Nephron progenitor cell (in vitro differentiated cells): ENCODE results near the gene NR6A1.

Source experiments
- DNase-seq: peaks from one replicate; pipeline ENCODE4 v3.0.0; 2021
- H3K27ac Mint-ChIP-seq: 2 replicates; pipeline ENCODE4 v1.8.0; 2021; ENCODE audit warnings: mild to moderate bottlenecking, moderate library complexity, mixed read lengths
- H3K27me3 Mint-ChIP-seq: 2 replicates; pipeline ENCODE4 v1.8.0; 2021; ENCODE audit warnings: mild to moderate bottlenecking, low read depth, mixed read lengths; ENCODE audit not compliant: poor library complexity
- H3K36me3 Mint-ChIP-seq: 2 replicates; pipeline ENCODE4 v1.8.0; 2021; ENCODE audit warnings: low read depth, mixed read lengths
- H3K4me1 Mint-ChIP-seq: 2 replicates; pipeline ENCODE4 v1.8.0; 2021; ENCODE audit warnings: mixed read lengths
- H3K4me3 Mint-ChIP-seq: 2 replicates; pipeline ENCODE4 v1.8.0; 2021; ENCODE audit warnings: mild to moderate bottlenecking, moderate library complexity, mixed read lengths
- H3K9me3 Mint-ChIP-seq: 2 replicates; pipeline ENCODE4 v1.8.0; 2021; ENCODE audit warnings: mild to moderate bottlenecking, moderate library complexity, mixed read lengths
- TF ChIP-seq, protein P1 (sequence below): fragments of 200-600 bp; sonication (generic); IDR thresholded peaks from 2 replicates; pipeline ENCODE4 v1.5.0; 2021; ENCODE audit warnings: antibody characterized with exemption

Gene NR6A1

DNA sequence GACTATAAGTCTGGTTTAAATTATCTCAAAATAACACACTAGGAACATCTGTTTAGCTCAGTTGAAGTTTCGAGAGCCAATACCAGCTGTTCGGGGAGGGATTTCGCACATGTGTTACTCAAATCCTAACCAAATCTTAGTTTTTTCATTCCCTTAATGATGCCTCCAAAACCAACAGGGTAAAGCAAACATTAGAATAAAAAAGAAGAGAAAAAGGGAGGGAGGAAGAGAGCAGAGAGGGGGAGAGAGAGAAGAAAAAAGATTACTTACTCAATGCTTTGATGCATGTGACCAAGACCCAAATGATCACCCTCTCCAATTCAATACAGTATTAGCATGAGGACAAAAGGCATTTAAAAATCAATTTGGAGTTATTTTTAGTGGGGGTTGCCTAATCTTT lies 177.9 kb downstream of the NR6A1 start:
- H3K4me1 Mint-ChIP-seq, result peaks cover 75% of the 10 kb centered on the region
- TF ChIP-seq, protein P1, sequence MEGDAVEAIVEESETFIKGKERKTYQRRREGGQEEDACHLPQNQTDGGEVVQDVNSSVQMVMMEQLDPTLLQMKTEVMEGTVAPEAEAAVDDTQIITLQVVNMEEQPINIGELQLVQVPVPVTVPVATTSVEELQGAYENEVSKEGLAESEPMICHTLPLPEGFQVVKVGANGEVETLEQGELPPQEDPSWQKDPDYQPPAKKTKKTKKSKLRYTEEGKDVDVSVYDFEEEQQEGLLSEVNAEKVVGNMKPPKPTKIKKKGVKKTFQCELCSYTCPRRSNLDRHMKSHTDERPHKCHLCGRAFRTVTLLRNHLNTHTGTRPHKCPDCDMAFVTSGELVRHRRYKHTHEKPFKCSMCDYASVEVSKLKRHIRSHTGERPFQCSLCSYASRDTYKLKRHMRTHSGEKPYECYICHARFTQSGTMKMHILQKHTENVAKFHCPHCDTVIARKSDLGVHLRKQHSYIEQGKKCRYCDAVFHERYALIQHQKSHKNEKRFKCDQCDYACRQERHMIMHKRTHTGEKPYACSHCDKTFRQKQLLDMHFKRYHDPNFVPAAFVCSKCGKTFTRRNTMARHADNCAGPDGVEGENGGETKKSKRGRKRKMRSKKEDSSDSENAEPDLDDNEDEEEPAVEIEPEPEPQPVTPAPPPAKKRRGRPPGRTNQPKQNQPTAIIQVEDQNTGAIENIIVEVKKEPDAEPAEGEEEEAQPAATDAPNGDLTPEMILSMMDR, result no peak
- peak overlapping the region; percentile 92 for H3K4me3 Mint-ChIP-seq
- peak overlapping the region; percentile 93 for H3K27ac Mint-ChIP-seq
- H3K27me3 Mint-ChIP-seq, result no peaks in the 10 kb centered on the region
- DNase-seq, result no peak
- peaks cover 17% of the 10 kb centered on the region for H3K36me3 Mint-ChIP-seq
- peaks cover 4% of the 10 kb centered on the region for H3K9me3 Mint-ChIP-seq

GRCh38 chr9:124590889-124591641 lies 180.0 kb downstream of the NR6A1 start:
- Mint-ChIP-seq H3K4me1 (peaks cover 67% of the 10 kb centered on the region), H3K36me3 (peaks cover 38% of the 10 kb centered on the region), H3K27me3 (peaks cover 3% of the 10 kb centered on the region), H3K9me3 (peaks cover 24% of the 10 kb centered on the region), H3K4me3 (peak overlapping the region; percentile 92), H3K27ac (peak overlapping the region; percentile 66)
- TF ChIP-seq, protein P1, result no peak
- DNase-seq, result no peak

GRCh38 chr9:124584631-124585030 lies 186.5 kb downstream of the NR6A1 start:
- TF ChIP-seq, protein P1, result no peak
- Mint-ChIP-seq H3K27me3 (peaks cover 3% of the 10 kb centered on the region), H3K9me3 (peaks cover 75% of the 10 kb centered on the region), H3K4me3 (no peak overlapping the region), H3K27ac (peak overlapping the region; percentile 71), H3K36me3 (peaks cover 82% of the 10 kb centered on the region), H3K4me1 (peaks cover 28% of the 10 kb centered on the region)
- DNase-seq, result no peak

DNA sequence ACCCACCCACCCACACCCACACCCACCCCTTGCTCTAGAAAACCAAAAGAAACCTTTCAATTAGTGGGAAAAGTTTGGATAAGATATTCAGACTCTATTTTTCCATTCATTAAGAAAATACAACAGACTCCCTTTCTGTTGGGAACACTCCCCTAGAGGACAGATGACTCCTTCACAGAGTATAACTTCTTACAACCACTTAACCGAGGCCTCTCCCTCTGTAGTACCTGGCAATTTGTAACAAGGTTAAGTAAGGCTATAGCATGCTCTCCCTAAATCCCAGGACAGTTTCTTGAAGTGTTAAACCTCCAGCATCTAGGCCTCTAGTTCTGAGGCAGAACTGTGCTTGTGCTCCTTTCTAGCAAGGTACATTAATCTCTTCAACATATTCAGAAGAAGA lies 188.0 kb downstream of the NR6A1 start:
- H3K27me3 Mint-ChIP-seq, result peaks cover 3% of the 10 kb centered on the region
- TF ChIP-seq, protein P1, result no peak
- no peak overlapping the region for H3K4me3 Mint-ChIP-seq
- DNase-seq, result no peak
- peak overlapping the region; percentile 86 for H3K27ac Mint-ChIP-seq
- H3K36me3 Mint-ChIP-seq, result peaks cover 79% of the 10 kb centered on the region
- peaks cover 75% of the 10 kb centered on the region for H3K9me3 Mint-ChIP-seq
- peaks cover 27% of the 10 kb centered on the region for H3K4me1 Mint-ChIP-seq

DNA sequence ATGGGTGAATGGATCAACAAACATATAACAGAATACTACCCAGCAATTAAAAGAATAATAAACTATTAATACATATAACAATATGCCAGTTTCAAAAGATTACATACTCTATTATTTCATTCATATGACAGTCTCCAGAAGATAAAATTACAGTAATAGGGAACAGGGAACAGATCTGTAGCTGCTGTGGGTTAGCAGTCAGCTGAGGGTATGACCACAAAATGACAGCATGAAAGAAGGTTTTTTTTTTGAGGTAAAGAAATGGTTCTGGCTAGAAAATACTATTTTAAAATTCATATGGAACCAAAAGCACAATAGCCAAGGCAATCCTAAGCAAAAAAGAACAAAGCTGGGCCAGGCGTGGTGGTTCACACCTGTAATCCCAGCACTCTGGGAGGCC lies 190.9 kb downstream of the NR6A1 start:
- Mint-ChIP-seq H3K9me3 (peaks cover 50% of the 10 kb centered on the region), H3K4me3 (no peak overlapping the region), H3K27me3 (no peaks in the 10 kb centered on the region), H3K4me1 (peaks cover 20% of the 10 kb centered on the region), H3K36me3 (peaks cover 50% of the 10 kb centered on the region), H3K27ac (no peak overlapping the region)
- TF ChIP-seq, protein P1, result no peak
- no peak for DNase-seq

DNA sequence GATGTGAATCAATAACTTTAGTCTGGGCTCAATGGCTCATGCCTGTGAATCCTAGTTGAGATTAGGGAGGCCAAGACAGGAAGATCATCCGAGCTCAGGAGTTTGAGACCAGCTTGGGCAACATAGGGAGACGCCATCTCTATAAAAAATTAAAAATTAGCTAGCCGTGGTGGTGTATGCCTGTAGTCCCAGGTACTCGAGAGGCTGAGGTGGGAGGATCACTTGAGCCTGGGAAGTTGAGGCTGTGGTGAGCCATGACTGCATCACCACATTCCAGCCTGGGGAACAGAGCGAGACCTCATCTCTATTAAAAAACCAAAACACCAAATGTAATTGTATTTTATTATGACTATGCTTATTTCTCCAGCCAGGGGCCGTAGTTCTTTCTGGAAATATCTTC lies 194.4 kb downstream of the NR6A1 start:
- TF ChIP-seq, protein P1, result no peak

More for the DNA sequence above, 194.4 kb downstream of the NR6A1 start:
- H3K27me3 Mint-ChIP-seq, result no peaks in the 10 kb centered on the region
- peaks cover 35% of the 10 kb centered on the region for H3K4me1 Mint-ChIP-seq
- DNase-seq, result no peak
- peaks cover 22% of the 10 kb centered on the region for H3K9me3 Mint-ChIP-seq
- no peak overlapping the region for H3K27ac Mint-ChIP-seq
- peaks cover 23% of the 10 kb centered on the region for H3K36me3 Mint-ChIP-seq
- H3K4me3 Mint-ChIP-seq, result no peak overlapping the region
